22Rv1 (cell line): ENCODE results near the gene PNPLA6.

Experiments
- CTCF ChIP-seq: fragments of 450-650 bp; IDR thresholded peaks from 2 replicates; pipeline ENCODE4 v1.5.1; 2017; ENCODE audit warnings: mild to moderate bottlenecking
- ZFX ChIP-seq: fragments of 450-650 bp; IDR thresholded peaks from 2 replicates; pipeline ENCODE4 v1.6.1; 2017; ENCODE audit warnings: antibody characterized with exemption, borderline replicate concordance

- TF ChIP-seq CTCF = no peak
- no peak for TF ChIP-seq ZFX
Observed at GRCh38 chr19:7492558-7492957, 43.0 kb upstream of the PNPLA6 start.
